Measurements from ENCODE around the gene ST7.
"Not testable (repeated sequence)": the region's sequence is repeated elsewhere in the genome, so short reads cannot be mapped to it uniquely, and the experiment has no call there.

The ST7 gene

DNA sequence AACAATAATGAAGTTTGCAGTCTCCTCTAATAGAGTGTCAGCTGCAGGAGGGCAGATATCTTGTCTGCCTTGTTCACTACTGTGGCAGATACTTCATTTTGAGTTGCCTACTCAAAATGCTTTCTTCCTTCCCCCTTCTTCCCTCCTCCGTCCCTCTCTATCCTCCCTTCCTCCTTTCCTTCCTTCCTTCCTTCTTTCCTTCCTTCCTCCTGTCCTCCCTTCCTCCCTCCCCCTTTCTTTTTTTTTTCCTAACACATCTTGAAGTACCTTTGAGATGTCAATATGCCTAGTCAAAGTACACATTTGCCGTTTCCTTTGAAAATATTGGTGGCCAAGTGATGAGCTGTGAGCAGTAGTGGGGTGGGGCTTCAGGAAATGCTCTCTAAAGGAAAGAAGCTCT lies 18.7 kb upstream of the ST7 start:
- no peak for TF ChIP-seq ARNTL (CRISPR knock-in tag; IDR thresholded peaks at IDR 0.05; ENCODE audit: borderline replicate concordance, low read depth)
- TF ChIP-seq TCF4 (CRISPR knock-in tag; IDR thresholded peaks at IDR 0.05; ENCODE audit: borderline replicate concordance), result no peak
- TF ChIP-seq OSR1 (CRISPR knock-in tag; IDR thresholded peaks at IDR 0.05), result no peak
- no peak for TF ChIP-seq ZNF70 (CRISPR knock-in tag; IDR thresholded peaks at IDR 0.05)
- no peak for TF ChIP-seq GLIS3 (CRISPR knock-in tag; IDR thresholded peaks at IDR 0.05)
- TF ChIP-seq TOX (CRISPR knock-in tag; IDR thresholded peaks at IDR 0.05; ENCODE audit: borderline replicate concordance), result no peak
- ATAC-seq, result no peak

DNA sequence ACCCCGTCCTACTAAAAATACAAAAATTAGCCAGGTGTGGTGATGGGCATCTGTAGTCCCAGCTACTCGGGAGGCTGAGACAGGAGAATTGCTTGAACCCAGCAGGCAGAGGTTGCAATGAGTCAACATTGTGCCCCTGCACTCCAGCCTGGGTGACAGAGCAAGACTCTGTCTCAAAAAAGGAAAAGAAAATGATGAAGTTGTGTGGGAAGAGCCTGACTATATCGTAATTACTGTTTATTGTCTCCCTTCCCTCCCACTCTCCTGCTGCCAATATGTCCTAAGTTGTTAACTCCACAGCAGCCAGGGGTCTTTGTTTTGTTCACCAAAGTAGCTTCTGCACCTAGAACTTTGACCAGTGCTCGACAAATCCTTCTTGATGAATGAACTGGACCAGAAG lies 16.5 kb upstream of the ST7 start:
- ATAC-seq, result not testable (repeated sequence)

GRCh38 chr7:116938678-116939077 lies 14.6 kb upstream of the ST7 start:
- ATAC-seq, result no peak
- TF ChIP-seq ZNF565 (CRISPR knock-in tag; conservative IDR thresholded peaks at IDR 0.05; ENCODE audit: low read depth) (no peak), ISL1 (CRISPR knock-in tag; IDR thresholded peaks at IDR 0.05) (no peak), CSDC2 (CRISPR knock-in tag; IDR thresholded peaks at IDR 0.05) (no peak), ZNF70 (CRISPR knock-in tag; IDR thresholded peaks at IDR 0.05) (no peak), SNAI2 (CRISPR knock-in tag; IDR thresholded peaks at IDR 0.05) (no peak), ARNTL (CRISPR knock-in tag; IDR thresholded peaks at IDR 0.05; ENCODE audit: borderline replicate concordance, low read depth) (no peak), CREB5 (CRISPR knock-in tag; IDR thresholded peaks at IDR 0.05; ENCODE audit: low read depth) (no peak), ZC3H10 (CRISPR knock-in tag; IDR thresholded peaks at IDR 0.05) (no peak), PPARA (CRISPR knock-in tag; IDR thresholded peaks at IDR 0.05; ENCODE audit: borderline replicate concordance) (no peak), TOX (CRISPR knock-in tag; IDR thresholded peaks at IDR 0.05; ENCODE audit: borderline replicate concordance) (no peak), POU6F1 (CRISPR knock-in tag; IDR thresholded peaks at IDR 0.05; ENCODE audit: borderline replicate concordance, low read depth) (no peak), ESRRG (CRISPR knock-in tag; IDR thresholded peaks at IDR 0.05) (no peak)
- TF ChIP-seq, protein P1, sequence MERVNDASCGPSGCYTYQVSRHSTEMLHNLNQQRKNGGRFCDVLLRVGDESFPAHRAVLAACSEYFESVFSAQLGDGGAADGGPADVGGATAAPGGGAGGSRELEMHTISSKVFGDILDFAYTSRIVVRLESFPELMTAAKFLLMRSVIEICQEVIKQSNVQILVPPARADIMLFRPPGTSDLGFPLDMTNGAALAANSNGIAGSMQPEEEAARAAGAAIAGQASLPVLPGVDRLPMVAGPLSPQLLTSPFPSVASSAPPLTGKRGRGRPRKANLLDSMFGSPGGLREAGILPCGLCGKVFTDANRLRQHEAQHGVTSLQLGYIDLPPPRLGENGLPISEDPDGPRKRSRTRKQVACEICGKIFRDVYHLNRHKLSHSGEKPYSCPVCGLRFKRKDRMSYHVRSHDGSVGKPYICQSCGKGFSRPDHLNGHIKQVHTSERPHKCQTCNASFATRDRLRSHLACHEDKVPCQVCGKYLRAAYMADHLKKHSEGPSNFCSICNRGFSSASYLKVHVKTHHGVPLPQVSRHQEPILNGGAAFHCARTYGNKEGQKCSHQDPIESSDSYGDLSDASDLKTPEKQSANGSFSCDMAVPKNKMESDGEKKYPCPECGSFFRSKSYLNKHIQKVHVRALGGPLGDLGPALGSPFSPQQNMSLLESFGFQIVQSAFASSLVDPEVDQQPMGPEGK (CRISPR knock-in tag; IDR thresholded peaks at IDR 0.05; ENCODE audit: borderline replicate concordance), result no peak
- TF ChIP-seq, protein P2, sequence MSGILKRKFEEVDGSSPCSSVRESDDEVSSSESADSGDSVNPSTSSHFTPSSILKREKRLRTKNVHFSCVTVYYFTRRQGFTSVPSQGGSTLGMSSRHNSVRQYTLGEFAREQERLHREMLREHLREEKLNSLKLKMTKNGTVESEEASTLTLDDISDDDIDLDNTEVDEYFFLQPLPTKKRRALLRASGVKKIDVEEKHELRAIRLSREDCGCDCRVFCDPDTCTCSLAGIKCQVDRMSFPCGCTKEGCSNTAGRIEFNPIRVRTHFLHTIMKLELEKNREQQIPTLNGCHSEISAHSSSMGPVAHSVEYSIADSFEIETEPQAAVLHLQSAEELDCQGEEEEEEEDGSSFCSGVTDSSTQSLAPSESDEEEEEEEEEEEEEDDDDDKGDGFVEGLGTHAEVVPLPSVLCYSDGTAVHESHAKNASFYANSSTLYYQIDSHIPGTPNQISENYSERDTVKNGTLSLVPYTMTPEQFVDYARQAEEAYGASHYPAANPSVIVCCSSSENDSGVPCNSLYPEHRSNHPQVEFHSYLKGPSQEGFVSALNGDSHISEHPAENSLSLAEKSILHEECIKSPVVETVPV (CRISPR knock-in tag; IDR thresholded peaks at IDR 0.05), result no peak

GRCh38 chr7:116940689-116941370 lies 12.5 kb upstream of the ST7 start:
- no peak for ATAC-seq
- TF ChIP-seq TCF4 (CRISPR knock-in tag; IDR thresholded peaks at IDR 0.05; ENCODE audit: borderline replicate concordance) (no peak), ISL1 (CRISPR knock-in tag; IDR thresholded peaks at IDR 0.05) (no peak), ESRRG (CRISPR knock-in tag; IDR thresholded peaks at IDR 0.05) (no peak), ZNF8 (CRISPR knock-in tag; IDR thresholded peaks at IDR 0.05) (no peak), ZC3H10 (CRISPR knock-in tag; IDR thresholded peaks at IDR 0.05) (no peak), GLIS3 (CRISPR knock-in tag; IDR thresholded peaks at IDR 0.05) (no peak), BACH2 (CRISPR knock-in tag; IDR thresholded peaks at IDR 0.05; ENCODE audit: borderline replicate concordance) (no peak), PPARA (CRISPR knock-in tag; IDR thresholded peaks at IDR 0.05; ENCODE audit: borderline replicate concordance) (no peak), RARB (CRISPR knock-in tag; IDR thresholded peaks at IDR 0.05) (no peak), ZNF565 (CRISPR knock-in tag; conservative IDR thresholded peaks at IDR 0.05; ENCODE audit: low read depth) (no peak), ZFP30 (CRISPR knock-in tag; IDR thresholded peaks at IDR 0.05) (no peak), OSR1 (CRISPR knock-in tag; IDR thresholded peaks at IDR 0.05) (no peak), TSHZ2 (CRISPR knock-in tag; IDR thresholded peaks at IDR 0.05) (no peak), SNAI2 (CRISPR knock-in tag; IDR thresholded peaks at IDR 0.05) (no peak)
- TF ChIP-seq, protein P2 (CRISPR knock-in tag; IDR thresholded peaks at IDR 0.05), result no peak
- TF ChIP-seq, protein P1 (CRISPR knock-in tag; IDR thresholded peaks at IDR 0.05; ENCODE audit: borderline replicate concordance), result no peak

Measured in SK-N-SH treated with all-trans-retinoic acid at 6 μM for 48 hours (cell line).